Glomerular endothelial cell (primary cell): ENCODE measurements around the gene VILL. TPM values are rescaled to one million over a fixed set of nuclear protein-coding genes. Genes with fewer than 3 reads are reported as not detected.
"Not testable (repeated sequence)": the region's sequence is repeated elsewhere in the genome, so short reads cannot be mapped to it uniquely, and the experiment has no call there.

Experiments used
- DNase-seq: peaks from one replicate; pipeline ENCODE4 v3.0.0-alpha.2; 2011; ENCODE audit warnings: low read depth, low spot score; ENCODE audit errors: extremely low read depth
- total RNA-seq: library from RNA; depleted of rRNA; stranded (reverse); fragments of >200 nt; gene quantifications from 2 replicates; pipeline ENCODE4 v1.2.3, GENCODE V29; 2015

The VILL gene
- total RNA-seq, 1 donor from 2014 or later = 7.6 TPM

GRCh38 chr3:38031022-38031994, 40.7 kb downstream of the VILL start:
- DNase-seq = no peak

GRCh38 chr3:38032328-38032865, 41.8 kb downstream of the VILL start:
- DNase-seq = no peak

- DNase-seq = not testable (repeated sequence)
Observed at GRCh38 chr3:38033586-38033985, 43.0 kb downstream of the VILL start.

- DNase-seq = not testable (repeated sequence)
Observed at GRCh38 chr3:38034335-38034734, 43.7 kb downstream of the VILL start.

DNA sequence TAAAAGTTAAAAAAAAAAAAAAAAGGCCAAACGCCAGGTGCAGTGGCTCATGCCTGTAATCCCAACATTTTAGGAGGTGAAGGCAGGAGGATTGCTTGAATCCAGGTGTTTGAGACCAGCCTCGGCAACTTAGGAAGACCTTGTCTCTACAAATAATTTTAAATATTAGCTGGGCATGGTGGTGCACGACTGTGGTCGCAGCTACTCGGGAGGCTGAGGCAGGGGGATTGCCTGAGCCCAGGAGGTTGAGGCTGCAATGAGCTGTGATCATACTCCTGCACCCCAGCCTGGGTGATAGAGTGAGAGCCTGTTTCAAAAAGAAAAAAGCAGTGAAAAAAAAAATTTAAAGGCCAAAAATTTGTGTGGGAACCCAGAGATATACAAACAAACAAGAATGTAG, 45.7 kb downstream of the VILL start:
- DNase-seq = no peak

- DNase-seq = no peak
Observed at GRCh38 chr3:38036906-38037305, 46.3 kb downstream of the VILL start.

GRCh38 chr3:38038447-38038911, 47.9 kb downstream of the VILL start:
- DNase-seq = no peak

DNA sequence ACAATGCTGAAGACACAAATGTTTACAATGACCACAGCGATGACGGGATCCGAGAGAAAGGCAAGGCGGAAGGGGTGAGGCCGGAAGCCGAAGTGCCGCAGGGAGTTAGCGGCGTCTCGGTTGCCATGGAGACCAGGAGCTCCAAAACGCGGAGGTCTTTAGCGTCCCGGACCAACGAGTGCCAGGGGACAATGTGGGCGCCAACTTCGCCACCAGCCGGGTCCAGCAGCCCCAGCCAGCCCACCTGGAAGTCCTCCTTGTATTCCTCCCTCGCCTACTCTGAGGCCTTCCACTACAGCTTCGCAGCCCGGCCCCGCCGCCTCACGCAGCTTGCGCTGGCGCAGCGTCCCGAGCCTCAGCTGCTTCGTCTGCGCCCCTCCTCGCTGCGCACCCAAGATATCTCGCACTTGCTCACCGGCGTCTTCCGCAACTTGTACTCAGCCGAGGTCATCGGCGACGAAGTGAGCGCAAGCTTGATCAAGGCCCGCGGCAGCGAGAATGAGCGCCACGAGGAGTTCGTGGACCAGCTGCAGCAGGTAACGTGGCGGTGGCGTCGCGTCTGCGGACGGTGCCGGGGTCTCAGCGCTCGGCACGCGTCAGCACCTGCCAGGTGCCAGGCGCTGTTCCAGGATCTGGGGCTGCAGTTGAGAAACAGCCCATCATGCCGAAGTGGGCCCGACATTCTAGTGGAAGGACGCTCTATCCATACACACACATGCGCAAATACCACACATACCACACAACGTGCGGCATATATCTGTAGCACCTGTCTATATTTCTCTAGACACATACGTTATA, 48.7 kb downstream of the VILL start, which contains the start of gene DLEC1:
TSS of gene DLEC1 (plus strand) at position 108 of the 798 bp plus-strand sequence. CDS start at position 126, 18 bp downstream.
- no peak for DNase-seq

DNA sequence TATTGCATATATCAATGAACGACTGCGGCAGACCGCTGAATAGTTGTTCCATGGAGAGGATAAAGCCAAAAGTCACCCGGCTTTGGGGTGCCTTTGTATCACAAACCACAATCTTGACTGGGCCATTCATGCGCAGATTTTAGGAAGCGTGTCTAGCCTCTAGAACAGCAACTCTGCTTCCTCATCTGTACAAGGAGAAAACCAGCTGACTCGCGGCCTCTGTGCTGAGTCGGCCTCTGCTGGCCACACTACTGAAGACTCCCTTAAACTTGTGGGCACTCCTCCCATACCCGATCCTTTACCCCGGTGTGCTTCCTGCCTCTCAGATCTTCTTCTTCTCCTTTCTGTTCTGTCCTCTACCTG, 49.3 kb downstream of the VILL start:
- DNase-seq = no peak

DNA sequence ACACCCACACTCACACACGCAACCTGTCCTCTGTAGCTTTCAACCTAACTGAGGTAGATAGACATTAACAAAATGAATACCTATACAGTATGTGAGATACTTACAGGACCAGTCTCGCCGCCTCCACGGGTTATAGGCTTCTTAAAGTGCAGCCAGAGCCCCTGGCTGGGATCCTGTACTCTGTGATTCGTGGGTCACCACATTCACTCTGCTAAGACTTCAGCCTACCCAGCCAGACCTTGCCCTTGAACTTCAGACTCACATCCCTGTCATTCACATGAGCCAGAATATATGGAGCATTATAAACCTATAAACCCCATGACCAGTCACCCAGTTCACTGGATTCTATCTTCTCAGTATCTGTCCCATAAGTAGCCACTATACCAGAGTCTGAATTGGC, 49.8 kb downstream of the VILL start:
- DNase-seq = no peak

DNA sequence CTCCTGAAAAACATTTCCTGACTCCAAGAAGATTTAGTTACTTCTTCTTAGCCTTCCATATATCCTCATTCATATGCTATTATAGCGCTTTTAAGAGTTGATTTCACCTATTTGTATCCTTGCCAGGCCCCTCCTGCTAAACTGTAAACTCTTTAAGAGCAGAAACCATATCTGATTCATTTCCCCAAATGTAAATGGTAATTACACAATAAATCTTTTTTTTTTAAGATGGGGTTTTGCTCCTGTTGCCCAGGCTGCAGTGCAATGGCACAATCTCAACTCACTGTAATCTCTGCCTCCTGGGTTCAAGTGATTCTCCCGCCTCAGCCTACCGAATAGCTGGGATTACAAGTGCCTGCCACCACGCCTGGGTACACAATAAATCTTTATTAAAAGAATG, 52.9 kb downstream of the VILL start:
- DNase-seq = no peak

GRCh38 chr3:38046027-38046426, 55.4 kb downstream of the VILL start:
- no peak for DNase-seq

DNA sequence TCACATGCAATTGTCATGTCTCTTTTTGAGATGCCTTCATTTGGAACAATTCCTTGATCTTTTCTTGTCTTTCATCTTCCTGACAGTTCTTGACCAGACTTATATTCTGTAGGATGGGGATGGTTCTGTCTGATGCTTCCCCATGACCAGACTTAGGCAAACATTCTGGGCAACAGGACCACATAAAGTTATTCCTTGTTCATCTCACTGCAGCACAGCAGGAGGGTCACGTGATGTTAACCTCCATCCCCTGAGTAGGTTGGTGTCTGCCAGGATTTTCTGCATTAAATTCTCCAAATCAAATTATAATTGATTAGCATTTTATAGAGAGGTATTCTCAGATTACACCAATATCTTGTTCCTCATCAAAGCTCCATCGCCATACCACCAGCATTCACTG, 56.2 kb downstream of the VILL start:
- no peak for DNase-seq

DNA sequence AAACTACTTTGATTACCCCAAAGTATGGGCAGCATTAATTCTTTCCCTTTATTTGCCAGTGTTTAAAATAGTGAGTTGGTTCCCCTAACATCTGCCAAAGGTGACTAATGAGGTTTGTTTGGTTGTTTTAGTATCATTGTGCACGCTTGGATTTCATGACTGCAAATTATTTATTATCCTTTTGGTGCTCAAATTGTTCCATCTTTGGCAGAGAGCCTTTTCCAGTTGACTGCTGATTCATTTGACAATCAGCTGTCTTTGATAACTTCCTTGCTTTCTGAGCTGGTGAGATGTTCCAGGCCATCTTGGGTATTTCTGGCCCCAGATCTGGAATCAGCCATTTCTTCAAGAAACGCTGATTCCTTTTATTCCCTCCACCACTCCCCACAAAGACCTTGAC, 57.3 kb downstream of the VILL start:
- no peak for DNase-seq

GRCh38 chr3:38049358-38050126, 59.0 kb downstream of the VILL start:
- no peak for DNase-seq

DNA sequence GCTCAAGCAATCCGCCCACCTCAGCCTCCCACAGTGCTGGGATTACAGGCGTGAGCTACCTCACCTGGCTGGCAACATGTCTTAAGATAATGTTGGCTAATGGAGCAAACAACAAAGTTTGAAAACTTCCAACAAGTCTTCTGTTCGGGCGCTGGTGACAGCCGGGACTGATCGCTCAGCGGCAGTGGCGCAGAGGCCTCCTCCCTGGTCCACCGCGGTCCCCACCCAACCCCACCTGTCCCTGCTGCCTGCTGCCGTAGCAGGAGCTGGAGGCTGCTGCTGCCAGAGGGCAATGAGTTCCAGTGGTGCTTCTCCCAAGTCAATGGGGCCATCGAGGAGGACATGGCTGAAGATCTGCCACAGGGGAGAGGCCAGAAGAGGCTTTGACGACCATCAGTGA, 60.5 kb downstream of the VILL start:
- DNase-seq = no peak

- not testable (repeated sequence) for DNase-seq
Observed at GRCh38 chr3:38053286-38053685, 62.7 kb downstream of the VILL start.

DNA sequence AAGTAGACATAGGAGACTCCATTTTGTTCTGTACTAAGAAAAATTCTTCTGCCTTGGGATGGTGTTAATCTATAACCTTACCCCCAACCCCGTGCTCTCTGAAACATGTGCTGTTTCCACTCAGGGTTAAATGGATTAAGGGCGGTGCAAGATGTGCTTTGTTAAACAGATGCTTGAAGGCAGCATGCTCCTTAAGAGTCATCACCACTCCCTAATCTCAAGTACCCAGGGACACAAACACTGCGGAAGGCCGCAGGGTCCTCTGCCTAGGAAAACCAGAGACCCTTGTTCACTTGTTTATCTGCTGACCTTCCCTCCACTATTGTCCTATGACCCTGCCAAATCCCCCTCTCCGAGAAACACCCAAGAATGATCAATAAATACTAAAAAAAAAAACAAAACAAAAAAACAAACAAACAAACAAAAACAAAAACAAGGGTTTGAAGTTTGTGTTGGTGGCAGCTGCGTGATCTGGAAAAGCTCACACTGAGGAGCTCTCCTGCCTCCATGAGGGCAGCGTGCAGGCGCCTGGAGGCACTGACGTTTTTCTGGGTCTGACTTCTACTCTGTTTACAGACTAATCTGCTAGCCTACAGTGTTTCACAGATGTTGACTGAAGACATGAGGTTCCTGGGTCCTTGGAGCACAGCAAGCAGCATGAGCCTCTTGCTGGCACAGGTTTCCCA, 63.4 kb downstream of the VILL start:
- not testable (repeated sequence) for DNase-seq

- no peak for DNase-seq
Observed at GRCh38 chr3:38054499-38055001, 64.0 kb downstream of the VILL start.
